Stimulated activated CD4-positive, alpha-beta T cell treated with anti-CD3 and anti-CD28 coated beads, Interleukin-15, amount 100 ng/mL, for 48 hours (primary cell): ENCODE measurements around the gene MOGAT3.

ENCODE experiments used
- DNase-seq, 2 donors: peaks; one replicate each; pipeline ENCODE4 v3.0.0-alpha.2; 2020; ENCODE audit warnings: low read depth in 2 of 2

Gene MOGAT3

GRCh38 chr7:101200862-101201599, at the start of gene MOGAT3:
MOGAT3 (minus strand) TSS chr7:101201036; CDS start chr7:101200854, 182 bp downstream.
- no peak for DNase-seq

- DNase-seq: no peak
Measured at GRCh38 chr7:101250324-101250723, 49.5 kb upstream of the MOGAT3 start.

GRCh38 chr7:101248276-101248675, 47.4 kb upstream of the MOGAT3 start:
- no peak for DNase-seq

GRCh38 chr7:101245147-101245668, 44.4 kb upstream of the MOGAT3 start:
- DNase-seq: no peak

GRCh38 chr7:101244375-101245146, 43.7 kb upstream of the MOGAT3 start, which contains the start of gene FIS1:
FIS1 (minus strand) TSS chr7:101245081; CDS start chr7:101245004, 77 bp downstream.
- peak; percentile 87 to 91 for DNase-seq

- DNase-seq: no peak
Measured at GRCh38 chr7:101243646-101244374, 43.0 kb upstream of the MOGAT3 start.

GRCh38 chr7:101241443-101242349, 40.9 kb upstream of the MOGAT3 start:
- DNase-seq: no peak

- DNase-seq: no peak
Measured at GRCh38 chr7:101241015-101241363, 40.2 kb upstream of the MOGAT3 start.

- DNase-seq: no peak
Measured at GRCh38 chr7:101240226-101241014, 39.6 kb upstream of the MOGAT3 start.

GRCh38 chr7:101239951-101240220, 39.0 kb upstream of the MOGAT3 start:
- no peak for DNase-seq

- DNase-seq: no peak
Measured at GRCh38 chr7:101239191-101239950, 38.5 kb upstream of the MOGAT3 start.

- DNase-seq: no peak
Measured at GRCh38 chr7:101238226-101239182, 37.7 kb upstream of the MOGAT3 start.

- DNase-seq: no peak
Measured at GRCh38 chr7:101237206-101238067, 36.6 kb upstream of the MOGAT3 start, which contains the start of gene CLDN15. CLDN15 (minus strand) TSS chr7:101237802; CDS start chr7:101237581, 221 bp downstream.

- no peak for DNase-seq
Measured at GRCh38 chr7:101236292-101236835, 35.5 kb upstream of the MOGAT3 start.

GRCh38 chr7:101235522-101235921, 34.7 kb upstream of the MOGAT3 start:
- no peak for DNase-seq

- DNase-seq: no peak
Measured at GRCh38 chr7:101235050-101235449, 34.2 kb upstream of the MOGAT3 start.

- DNase-seq: no peak
Measured at GRCh38 chr7:101234636-101235035, 33.8 kb upstream of the MOGAT3 start.
